Right kidney (tissue), 9 donors: Measurements from ENCODE around the gene ANAPC1.
A peak's percentile ranks its signal among the peaks of the same experiment; 100 is the strongest.
"Not testable (repeated sequence)": the region's sequence is repeated elsewhere in the genome, so short reads cannot be mapped to it uniquely, and the experiment has no call there.

Experiments
- DNase-seq: peaks from one replicate; pipeline ENCODE4 v3.0.0-alpha.2; 2016
- long read RNA-seq, 8 donors: transcript quantifications; one replicate each; lab custom pipeline, GENCODE V29; 2026

ANAPC1 gene
- long read RNA-seq, donor 1, full-length matches to known transcripts: 1 of 7 reads
- long read RNA-seq, donor 1, partial matches to known transcripts: 6 of 7 reads
- long read RNA-seq, donor 1, other reads (novel, unspliced or antisense): 0 of 7 reads
- long read RNA-seq, donor 2, partial matches to known transcripts: 0 of 1 reads
- long read RNA-seq, donor 2, other reads (novel, unspliced or antisense): 0 of 1 reads
- long read RNA-seq, donor 3: 0 reads
- long read RNA-seq, donor 4, partial matches to known transcripts: 5 of 9 reads
- long read RNA-seq, donor 4, other reads (novel, unspliced or antisense): 0 of 9 reads
- long read RNA-seq, donor 5: 0 reads
- long read RNA-seq, donor 6, partial matches to known transcripts: 0 of 2 reads
- long read RNA-seq, donor 6, other reads (novel, unspliced or antisense): 0 of 2 reads
- long read RNA-seq, donor 7, partial matches to known transcripts: 0 of 3 reads
- long read RNA-seq, donor 7, other reads (novel, unspliced or antisense): 0 of 3 reads
- long read RNA-seq, donor 8, partial matches to known transcripts: 0 of 3 reads
- long read RNA-seq, donor 8, other reads (novel, unspliced or antisense): 0 of 3 reads

- DNase-seq: peak; percentile 95
Observed at GRCh38 chr2:111883661-111884591, at the start of gene ANAPC1. TSS of gene ANAPC1 (minus strand) at chr2:111884193. CDS start at chr2:111880825, 3,368 bp downstream.

DNA sequence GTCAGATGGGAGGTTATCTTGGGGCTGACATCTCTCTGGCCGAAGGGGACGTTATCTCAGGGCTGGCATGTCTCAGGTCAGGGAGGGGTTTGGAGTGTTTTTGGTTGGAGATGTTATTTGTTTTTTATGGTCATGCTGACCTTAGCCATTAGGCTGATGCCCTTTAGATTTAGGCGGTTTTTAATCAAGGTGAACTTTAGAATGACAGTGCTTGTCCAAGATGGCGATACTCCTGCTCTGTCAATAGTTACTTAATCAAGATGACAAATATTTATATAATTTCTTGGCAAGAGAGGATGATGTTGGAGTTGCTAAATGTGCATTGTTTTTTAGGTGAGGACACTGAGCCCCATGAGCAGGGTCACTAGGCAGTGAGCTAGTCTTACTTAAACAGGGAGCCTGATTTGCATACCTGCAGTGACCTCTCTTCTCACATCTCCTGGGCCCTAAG is 48.9 kb upstream of the ANAPC1 start:
- no peak for DNase-seq

- no peak for DNase-seq
Observed at GRCh38 chr2:111930875-111931274, 46.9 kb upstream of the ANAPC1 start.

GRCh38 chr2:111930409-111930808 is 46.4 kb upstream of the ANAPC1 start:
- DNase-seq: no peak

DNA sequence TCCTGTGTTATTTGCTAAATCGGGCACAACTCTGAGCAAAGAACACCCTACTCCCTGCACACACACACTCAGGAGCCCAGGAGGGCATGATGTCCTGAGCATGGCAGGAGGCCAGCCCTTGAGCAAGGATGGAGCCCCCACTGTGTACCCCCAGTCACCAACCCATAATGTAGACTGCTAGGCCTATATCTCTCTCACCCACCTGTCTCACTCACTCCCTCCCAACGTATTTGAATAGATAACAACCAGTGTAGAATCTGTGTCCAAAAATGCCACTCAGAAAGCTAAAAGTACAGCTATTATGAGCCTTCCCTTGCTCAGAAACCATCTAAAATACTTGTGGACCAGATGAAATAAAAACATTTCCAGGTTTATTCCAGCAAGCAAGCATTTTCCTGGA is 43.7 kb upstream of the ANAPC1 start:
- no peak for DNase-seq

DNA sequence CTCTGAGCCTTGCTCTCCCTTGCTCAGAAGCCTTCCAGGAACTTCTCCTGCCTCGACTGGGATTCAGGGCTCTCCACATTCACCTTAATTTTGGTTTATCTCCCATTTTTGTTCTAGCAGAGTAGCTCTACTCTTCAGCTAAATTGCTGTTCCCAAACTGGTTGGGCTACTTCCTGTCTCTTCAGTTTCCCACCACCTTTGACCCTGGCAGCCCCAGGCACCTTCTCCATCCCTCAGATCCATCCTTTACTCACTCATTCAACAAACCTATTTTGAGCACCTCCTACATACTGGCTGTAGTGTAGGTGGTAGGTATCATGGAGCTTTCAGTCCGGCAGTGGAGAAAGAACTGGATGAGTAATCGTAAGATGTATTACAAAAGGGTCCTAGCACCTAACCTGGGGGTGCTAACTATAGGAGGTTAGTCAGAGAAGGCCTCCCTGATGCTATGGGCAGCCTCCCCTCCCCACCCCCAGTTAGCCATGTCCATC is 40.7 kb upstream of the ANAPC1 start:
- no peak for DNase-seq

DNA sequence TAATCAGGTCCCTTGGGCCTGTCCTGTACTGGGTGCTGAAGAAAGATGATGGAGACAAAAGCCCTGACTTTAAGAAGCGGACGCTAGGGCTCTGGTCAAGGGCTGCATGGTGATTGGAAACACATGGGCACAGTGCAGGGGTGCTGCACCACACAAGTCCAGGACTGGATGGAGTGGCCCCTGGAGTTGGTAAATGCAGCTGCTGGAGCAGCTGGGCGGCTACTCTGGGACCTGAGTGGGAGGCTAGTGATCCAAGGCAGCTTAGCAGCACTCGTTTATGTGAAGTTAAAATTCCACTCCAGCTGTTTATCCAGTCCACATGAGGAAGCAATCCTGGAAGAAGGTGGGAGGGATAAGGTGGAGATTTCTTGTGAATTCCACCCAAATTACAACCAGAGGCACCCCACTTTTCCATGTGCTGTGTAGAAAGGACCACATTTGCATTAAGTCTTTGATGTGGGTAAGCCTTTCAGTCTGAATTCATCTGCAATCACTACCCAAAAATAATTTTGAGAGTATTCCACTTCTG is 39.3 kb upstream of the ANAPC1 start:
- DNase-seq: no peak

- DNase-seq: no peak
Observed at GRCh38 chr2:111919794-111920608, 36.0 kb upstream of the ANAPC1 start.

GRCh38 chr2:111919365-111919764 is 35.4 kb upstream of the ANAPC1 start:
- DNase-seq: no peak

GRCh38 chr2:111918383-111918806 is 34.4 kb upstream of the ANAPC1 start:
- no peak for DNase-seq

DNA sequence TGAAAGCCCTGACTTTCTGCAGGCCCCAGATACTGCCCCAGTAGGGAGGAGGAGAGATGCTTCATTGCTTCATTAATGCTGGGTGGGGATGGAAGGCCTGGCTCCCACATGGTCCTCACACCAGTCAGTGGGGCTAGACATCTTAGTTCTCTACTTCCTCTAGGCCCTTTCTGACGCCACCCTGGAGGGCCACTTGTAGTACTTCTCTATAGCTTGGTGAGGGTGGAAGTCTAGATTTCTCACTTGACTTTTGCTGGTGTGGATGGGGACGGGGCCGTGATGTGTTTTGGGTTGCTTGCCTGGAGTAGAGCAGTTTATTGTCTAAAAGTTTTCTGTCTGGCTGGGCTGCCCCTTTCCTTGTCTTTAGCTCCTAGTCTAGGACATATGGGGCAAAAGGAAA is 33.1 kb upstream of the ANAPC1 start:
- no peak for DNase-seq

DNA sequence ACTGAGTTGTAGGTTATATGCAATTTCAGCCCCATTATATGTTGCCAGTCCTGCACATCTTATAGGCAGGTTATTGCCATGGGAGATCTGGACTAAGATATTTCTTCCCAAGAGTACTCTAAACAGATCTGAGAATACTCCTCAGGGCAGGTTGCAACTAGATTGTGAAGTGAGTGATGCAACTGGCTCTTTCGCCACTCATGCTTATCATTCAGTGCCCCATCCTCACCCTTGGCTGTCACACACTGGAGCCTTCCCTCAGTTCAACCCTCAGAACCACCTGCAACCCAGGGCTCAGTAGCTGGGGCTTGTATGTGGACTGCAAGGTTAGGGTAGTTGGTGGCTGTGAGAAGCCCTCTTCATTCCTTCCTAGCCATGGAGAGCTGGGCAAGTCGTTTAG is 28.6 kb upstream of the ANAPC1 start:
- DNase-seq: no peak

- DNase-seq: not testable (repeated sequence)
Observed at GRCh38 chr2:111911295-111911977, 27.4 kb upstream of the ANAPC1 start.

- DNase-seq: no peak
Observed at GRCh38 chr2:111910609-111911277, 26.8 kb upstream of the ANAPC1 start.

GRCh38 chr2:111909997-111910396 is 26.0 kb upstream of the ANAPC1 start:
- DNase-seq: not testable (repeated sequence)

GRCh38 chr2:111909079-111909478 is 25.1 kb upstream of the ANAPC1 start:
- DNase-seq: no peak

- DNase-seq: no peak
Observed at GRCh38 chr2:111908578-111908977, 24.6 kb upstream of the ANAPC1 start.

GRCh38 chr2:111905990-111906735 is 22.2 kb upstream of the ANAPC1 start:
- no peak for DNase-seq

DNA sequence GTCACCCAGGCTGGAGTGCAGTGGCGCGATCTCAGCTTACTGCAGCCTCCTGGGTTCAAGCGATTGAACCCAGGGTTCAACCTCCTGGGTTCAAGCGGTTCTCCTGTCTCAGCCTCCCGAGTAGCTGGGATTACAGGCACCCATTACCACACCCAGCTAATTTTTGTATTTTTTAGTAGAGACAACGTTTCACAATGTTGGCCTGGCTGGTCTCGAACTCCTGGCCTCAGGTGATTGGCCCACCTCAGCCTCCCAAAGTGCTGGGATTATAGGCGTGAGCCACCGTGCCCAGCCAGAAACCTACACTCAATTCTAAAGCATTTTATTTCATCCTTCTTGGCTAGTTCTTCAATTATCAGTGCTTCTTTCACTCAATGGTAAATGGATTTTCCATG is 21.5 kb upstream of the ANAPC1 start:
- not testable (repeated sequence) for DNase-seq
